ENCODE results near the gene SFT2D1. TPM values are rescaled to one million over a fixed set of nuclear protein-coding genes. Genes with fewer than 3 reads are reported as not detected.
A peak's percentile ranks its signal among the peaks of the same experiment; 100 is the strongest.

The SFT2D1 gene
- total RNA-seq, 1 experiment from 2014 or later: 40.2 TPM

DNA sequence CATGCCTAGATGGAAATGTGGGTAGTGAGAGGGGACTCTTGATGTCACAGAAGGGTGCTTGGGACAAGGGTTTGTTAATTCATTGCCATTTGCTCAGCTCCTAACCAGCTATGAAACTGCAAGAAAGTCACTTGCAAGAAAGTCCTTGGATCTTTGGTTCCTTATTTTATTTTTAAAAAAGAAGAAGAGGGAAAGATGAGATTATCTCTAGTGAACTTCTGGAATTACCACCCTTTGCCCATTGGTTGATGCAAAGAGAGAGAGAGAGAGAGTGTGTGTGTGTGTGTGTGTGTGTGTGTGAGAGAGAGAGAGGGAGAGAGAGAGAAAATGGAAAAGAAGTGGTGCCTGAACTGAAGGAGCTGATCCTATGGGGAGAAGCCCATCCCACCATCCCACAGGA lies 4.6 kb upstream of the SFT2D1 start:
- Mint-ChIP-seq H3K4me1 (peaks cover 13 to 14% of the 10 kb centered on the region in 2 experiments), H3K27me3 (ENCODE audit: low read depth) (peaks cover 1% of the 10 kb centered on the region; the same call in 1 of the 2 replicates), H3K27ac (peak overlapping the region in 1 of 3 experiments; percentile 6; a peak in 1 of 7 replicates), H3K4me3 (no peak overlapping the region), H3K36me3 (ENCODE audit: insufficient read depth in 1 of 3, low read depth in 3 of 3) (peaks cover 0 to 1% (median 0%) of the 10 kb centered on the region in 3 experiments; a peak in 1 of 7 replicates), H3K9me3 (peaks cover 8 to 11% of the 10 kb centered on the region in 2 experiments)
- Histone ChIP-seq H3K79me1 (ENCODE audit: insufficient read depth, low read depth, low read length, poor library complexity, severe bottlenecking) (no peaks in the 10 kb centered on the region), H3T11ph (ENCODE audit: low read length) (no peak overlapping the region), H2AFZ (ENCODE audit: low read length) (no peak overlapping the region), H3K27ac (ENCODE audit: insufficient read length, low read depth, low read length) (no peak overlapping the region), H2BK120ac (ENCODE audit: low read depth, low read length, poor library complexity, severe bottlenecking) (no peak overlapping the region), H3K4me1 (ENCODE audit: insufficient read depth, low read length) (peaks cover 5% of the 10 kb centered on the region; the same call in 1 of the 2 replicates), H2BK5ac (ENCODE audit: insufficient read length, low read length) (no peak overlapping the region), H4K20me1 (ENCODE audit: control insufficient read depth, insufficient read depth, insufficient read length) (no peaks in the 10 kb centered on the region), H2BK15ac (ENCODE audit: low read depth, low read length) (no peak overlapping the region), H3K23ac (ENCODE audit: insufficient read length, low read depth, low read length) (no peak overlapping the region), H3K9ac (ENCODE audit: extremely low read depth, insufficient read length, low read length) (no peak overlapping the region), H3K18ac (ENCODE audit: insufficient read length, low read depth, low read length) (no peak overlapping the region), H4K5ac (ENCODE audit: insufficient read length, low read depth, low read length) (no peak overlapping the region), H3K9me3 (ENCODE audit: control insufficient read depth, low read depth, low read length) (no peaks in the 10 kb centered on the region), H2BK20ac (ENCODE audit: low read depth, low read length, poor library complexity, severe bottlenecking) (no peak overlapping the region), H3K4me2 (ENCODE audit: insufficient read depth, insufficient read length, low read length) (no peak overlapping the region), H3K27me3 (ENCODE audit: insufficient read depth, low read length) (no peaks in the 10 kb centered on the region), H3K79me2 (ENCODE audit: insufficient read depth, low read length) (peaks cover under 1% of the 10 kb centered on the region; the same call in 1 of the 2 replicates), H3K4ac (ENCODE audit: low read depth, low read length) (no peak overlapping the region), H2AK5ac (ENCODE audit: insufficient read length, low read length) (no peak overlapping the region), H3K23me2 (ENCODE audit: insufficient read length, low read depth, low read length, poor library complexity, severe bottlenecking) (peaks cover 3% of the 10 kb centered on the region), H4K91ac (ENCODE audit: insufficient read length, low read depth, low read length) (no peak overlapping the region), H2BK12ac (ENCODE audit: insufficient read length, low read depth, low read length) (no peak overlapping the region), H3K56ac (ENCODE audit: insufficient read length, low read depth, low read length) (no peak overlapping the region), H3K14ac (ENCODE audit: insufficient read depth, low read length) (no peak overlapping the region), H4K8ac (replicated peaks; ENCODE audit: insufficient read length, low read depth, low read length) (no peak overlapping the region)
- no peak for TF ChIP-seq CTCF (conservative IDR thresholded peaks at IDR 0.05)
- no peak for DNase-seq
